ENCODE measurements around the gene KRTAP21-1.
"Not testable (repeated sequence)": the region's sequence is repeated elsewhere in the genome, so short reads cannot be mapped to it uniquely, and the experiment has no call there.

The KRTAP21-1 gene

DNA sequence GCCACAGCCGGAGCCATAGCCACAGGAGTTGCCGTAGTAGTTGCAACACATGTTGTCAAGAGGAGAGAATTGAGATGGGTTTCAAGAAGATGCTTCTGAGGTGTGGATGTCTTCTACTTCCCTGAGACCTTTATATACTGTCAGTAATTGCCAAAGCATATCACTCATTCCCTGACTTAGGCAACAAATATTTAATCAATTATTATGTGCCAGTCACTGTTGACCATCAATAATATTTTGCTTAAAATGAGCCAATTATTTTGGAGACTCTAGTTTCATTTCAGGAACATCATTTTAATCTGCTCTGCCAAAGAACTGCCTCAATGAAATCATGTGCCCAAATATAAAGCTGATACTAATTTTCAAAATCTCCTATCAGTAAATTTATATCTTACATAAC lies at the start of gene KRTAP21-1:
Gene KRTAP21-1 (minus strand): TSS at position 101 of the 400 bp plus-strand sequence. CDS start 50 bp downstream, at position 51.
- not testable (repeated sequence) for DNase-seq

DNA sequence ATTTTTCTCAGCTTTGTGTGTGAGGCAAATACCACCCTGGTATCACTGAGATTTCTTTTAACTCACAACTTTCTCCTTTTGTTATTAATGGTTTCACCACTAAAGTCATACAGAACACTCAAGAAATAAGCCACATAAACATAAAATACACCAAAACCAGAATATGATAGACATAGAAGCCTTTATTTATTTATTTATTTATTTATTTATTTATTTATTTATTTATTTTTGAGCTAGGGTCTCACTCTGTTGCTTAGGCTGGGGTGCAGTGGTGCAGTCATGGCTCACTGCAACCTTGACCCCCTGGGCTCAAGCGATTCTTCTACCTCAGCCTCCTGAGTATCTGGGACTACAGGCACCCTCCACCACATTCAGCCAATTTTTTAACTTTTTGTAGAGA lies 45.4 kb upstream of the KRTAP21-1 start:
- DNase-seq, result no peak

DNA sequence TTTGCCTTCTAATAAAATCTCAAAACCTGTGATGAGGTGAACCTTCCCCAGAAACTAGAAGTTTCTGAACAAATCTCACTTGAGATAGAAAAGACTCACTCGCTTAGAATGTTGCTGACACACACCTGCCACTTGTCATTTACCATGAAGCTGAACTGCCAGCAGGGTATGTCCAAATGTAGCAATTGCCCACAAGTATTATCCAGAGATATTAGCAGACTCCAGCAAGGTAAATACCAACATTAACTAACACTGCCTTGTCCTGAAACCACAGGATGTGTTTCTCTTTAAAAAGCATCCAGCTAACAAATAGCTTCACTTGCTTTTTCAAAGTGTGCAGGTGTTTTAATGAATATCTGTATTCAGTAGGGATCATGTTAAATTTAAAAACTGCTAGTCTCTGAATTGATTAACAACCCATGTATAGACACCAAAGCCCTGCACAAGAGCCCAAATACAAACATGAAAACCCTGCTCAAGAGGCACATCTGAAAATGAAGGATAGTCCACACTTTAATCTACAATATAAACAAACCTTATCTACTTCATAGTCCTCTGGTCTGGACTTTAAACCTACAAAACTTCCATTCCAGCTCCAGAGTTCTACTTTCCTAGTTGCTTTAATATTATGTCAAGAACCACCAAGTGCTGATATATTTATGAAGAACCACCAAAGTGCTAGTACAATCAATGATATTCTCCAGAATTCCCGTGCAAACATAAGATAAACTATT lies 38.5 kb upstream of the KRTAP21-1 start:
- no peak for DNase-seq

DNA sequence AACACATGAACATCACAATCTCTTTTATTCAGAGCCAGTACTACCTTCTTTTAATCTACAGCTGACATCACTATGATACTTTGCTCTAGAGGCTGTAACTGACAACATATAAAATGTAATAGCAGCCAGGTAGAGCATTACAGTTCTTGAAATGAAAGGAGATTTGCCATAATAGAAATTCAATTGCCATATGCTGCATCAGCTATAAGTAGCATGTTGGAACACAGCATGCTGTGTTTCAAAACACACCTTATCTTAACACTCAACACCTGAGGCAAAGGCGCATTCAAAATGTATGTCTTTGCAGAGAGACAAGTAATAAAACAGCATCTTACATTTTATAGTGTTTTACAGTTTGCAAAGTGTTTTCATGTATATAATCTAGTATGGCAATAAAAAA lies 24.0 kb upstream of the KRTAP21-1 start:
- no peak for DNase-seq

DNA sequence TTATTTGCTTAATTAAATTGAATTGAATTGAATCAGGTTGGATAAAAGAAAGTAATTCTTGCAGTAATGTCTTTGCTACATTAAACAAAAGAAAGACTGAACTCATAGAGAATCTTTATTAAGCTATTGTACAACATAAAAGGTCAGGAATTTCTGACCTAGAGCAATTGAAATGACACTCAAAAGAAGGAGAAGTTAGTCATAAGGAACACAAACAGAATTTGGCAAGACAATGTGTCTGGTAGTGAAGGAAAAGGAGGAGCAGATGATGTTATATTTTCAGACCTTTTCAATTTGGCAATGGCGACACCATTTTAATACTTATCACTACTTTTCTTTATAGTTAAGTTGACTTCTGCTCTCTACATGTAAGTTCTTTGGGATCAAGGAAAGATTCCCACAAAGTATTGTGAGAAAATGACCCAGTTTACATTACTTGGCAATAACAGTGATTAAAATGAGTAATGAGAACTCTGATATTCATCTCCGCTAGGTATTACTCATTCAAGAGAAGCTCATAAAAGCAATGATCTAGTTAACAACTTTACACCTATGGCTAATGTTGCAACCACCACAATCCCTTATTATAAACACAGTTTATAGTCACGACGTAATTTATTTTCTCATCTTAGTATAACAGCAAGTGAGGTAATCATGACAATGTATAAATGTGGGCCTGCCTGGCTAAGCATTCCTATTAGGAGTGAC lies 14.7 kb upstream of the KRTAP21-1 start:
- no peak for DNase-seq

DNA sequence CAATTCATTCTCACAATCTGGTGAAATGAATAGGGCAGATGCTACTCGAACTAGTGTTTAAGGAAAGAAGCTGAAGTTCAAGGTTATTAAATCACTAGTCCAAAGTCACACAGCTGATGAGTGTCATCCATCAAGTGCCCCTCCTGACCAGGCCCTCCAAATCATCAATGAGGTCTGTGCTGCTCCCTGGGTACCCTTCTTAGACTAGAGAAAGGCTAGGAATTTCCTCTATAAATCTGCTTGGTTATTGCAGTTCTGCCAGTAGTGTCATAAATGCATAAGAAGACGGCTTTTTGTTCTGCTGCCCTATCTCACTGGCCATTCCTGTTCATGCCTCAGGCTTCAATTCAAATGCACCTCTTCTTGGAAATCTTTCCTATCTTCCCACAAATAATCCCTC lies 5.5 kb upstream of the KRTAP21-1 start:
- no peak for DNase-seq

DNA sequence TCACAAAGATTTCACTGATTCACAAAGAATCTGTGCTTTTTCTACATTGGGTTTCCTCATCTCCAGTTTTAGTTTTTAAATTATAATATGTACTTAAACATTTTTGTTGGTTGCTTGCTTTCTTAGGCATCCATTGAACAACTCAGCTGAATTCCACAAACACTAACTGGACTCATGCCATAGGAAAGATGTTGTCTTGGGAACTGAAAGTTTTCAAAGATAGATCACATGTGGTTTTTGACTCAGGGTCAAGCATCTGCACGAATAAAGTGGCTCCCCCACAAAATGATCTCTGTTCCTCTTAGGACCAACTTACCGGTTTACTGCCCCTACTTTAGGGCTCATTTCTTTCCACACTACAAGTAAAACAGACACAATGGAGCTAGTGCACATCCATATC lies 3.1 kb upstream of the KRTAP21-1 start:
- DNase-seq, result no peak

DNA sequence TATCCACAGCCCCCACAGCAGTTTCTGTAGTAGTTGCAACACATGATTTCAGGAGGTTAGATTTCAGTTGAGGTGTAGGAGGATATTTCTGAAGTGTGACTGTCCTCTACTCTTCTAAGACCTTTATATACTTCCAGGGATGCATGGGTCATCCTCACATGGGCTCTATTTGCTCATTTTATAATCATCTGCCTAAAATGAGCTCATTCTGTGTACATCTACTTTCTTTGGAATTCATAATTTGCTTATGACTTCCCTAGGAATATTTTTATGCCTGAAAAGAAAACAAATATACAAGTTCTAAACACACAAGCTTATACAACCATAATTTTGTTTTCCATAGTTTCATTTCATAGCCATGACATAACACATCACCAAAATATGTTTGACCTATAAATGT lies 8.1 kb downstream of the KRTAP21-1 start, which contains the start of gene KRTAP21-2:
Gene KRTAP21-2 (minus strand): TSS at position 101 of the 400 bp plus-strand sequence. CDS start 57 bp downstream, at position 44.
- DNase-seq, result no peak

DNA sequence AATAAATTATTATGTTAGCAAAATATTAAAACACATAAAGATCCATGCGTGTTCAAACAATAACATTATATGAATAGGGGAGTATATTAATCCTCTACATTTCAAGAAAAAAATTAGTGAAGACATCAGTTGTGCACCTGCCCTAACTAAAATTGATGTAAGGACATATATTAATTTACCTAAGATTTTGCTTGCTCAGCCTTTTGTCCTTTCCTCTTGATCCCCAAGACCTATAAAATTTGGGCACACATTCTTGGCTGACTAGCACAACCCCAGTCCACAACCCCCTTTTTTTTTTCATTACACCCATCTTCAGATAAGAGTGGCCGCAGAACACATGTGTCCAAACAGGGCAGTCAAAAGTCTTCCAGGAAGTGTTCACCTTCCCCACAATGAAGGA lies 14.8 kb downstream of the KRTAP21-1 start:
- no peak for DNase-seq

DNA sequence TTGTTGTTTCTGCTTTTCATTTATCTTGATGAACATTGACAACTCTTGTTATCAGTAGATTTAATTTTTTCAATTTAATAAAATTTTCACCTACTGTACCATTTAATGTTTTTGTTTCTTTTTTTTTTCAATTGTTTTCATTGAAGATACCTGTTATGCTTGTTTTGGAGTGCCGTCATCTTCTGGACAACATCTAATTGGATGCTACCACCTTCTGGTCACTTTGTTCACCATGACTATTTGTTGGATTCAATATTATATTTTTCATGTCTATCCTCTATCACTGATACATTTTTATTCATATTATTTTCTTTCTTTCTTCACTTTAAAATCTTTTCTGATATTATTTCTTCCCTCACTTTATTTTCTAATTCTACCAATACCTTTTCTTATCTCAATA lies 22.2 kb downstream of the KRTAP21-1 start:
- no peak for DNase-seq

DNA sequence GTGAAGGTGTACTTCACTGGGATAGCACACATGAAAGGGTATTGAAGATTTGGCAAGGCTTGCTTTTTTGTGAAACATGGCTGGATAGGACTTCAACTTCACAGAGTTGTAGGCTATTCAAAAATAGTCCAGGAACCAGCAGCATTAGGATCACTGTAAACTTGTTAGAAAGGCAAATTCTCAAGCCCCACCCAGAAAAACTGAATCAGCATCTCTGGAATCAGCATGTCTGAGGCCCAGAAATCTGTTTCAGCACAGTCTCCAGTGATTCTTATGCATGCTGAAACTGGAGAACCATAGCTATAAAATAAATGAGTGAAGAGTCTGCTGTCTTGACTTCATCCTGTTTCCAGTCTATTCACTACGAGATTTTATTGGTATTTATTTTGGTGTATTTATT lies 28.5 kb downstream of the KRTAP21-1 start:
- DNase-seq, result no peak

DNA sequence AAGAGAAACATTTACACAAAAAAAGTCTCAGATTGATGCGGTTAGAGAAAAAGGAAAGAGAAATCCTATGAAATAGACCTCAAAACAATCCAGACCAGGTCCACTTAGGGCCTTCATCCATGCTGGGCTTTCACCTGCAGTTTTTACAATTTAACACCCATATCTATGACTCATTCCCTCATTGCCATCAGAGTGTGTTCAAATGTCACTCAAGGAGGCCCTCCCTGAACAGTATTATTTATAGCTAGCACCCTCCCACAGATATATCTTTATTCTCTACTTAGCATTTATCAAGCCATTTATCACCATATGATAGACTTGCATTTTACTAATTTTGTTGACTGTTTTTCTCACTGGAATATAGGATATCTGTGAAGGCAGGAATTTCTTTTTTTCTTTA lies 35.8 kb downstream of the KRTAP21-1 start:
- no peak for DNase-seq

DNA sequence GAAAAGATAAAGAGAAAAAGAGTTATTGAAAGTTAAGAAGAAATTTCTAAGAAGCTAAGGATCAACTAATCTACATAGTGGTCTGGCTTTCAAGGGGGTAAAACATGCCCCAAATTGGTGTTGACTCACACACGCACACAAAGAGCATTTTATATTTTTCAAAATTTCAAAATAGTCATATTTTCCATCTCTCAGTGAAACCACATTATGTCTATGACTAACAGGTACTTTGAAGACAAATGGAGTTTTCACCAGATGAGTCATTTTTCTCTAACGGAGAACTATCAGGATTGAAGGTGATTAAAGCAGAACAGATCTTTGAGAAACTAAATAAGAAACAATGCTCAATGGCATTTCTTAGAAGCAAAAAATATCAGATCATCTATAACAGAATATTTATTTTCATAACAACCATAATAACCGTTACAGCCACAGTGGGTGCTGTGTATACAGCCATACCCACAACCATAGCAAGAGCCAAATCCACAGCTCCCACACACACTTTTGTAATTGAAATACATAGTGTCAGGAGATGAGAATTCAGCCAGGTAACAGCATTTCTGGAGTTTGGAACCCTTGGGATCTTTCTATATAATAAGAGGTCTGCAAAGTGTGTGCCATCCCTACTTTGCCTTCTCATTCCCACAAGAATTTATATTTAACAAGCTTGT lies 36.9 kb downstream of the KRTAP21-1 start, which contains the start of gene KRTAP21-3:
Gene KRTAP21-3 (minus strand): TSS at position 539 of the 671 bp plus-strand sequence. CDS start 18 bp downstream, at position 521.
- DNase-seq, result no peak

DNA sequence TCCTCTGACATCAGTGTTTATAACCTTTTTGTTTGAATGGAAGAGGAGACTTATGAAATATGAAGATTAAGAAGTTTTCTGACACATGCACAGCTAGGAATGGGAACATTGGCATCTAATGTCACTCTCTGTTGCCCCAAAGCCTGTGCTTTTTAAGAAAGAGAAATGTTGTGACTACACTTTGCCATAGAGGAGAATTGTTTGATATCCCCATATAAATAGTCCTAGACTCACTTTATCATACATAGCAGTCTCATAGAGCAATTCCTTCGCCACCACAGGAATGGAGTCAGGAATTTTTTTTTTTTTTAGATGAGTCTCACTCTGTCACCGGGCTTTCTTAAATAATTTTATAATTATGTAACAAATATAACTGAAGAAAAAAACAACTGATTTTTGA lies 38.1 kb downstream of the KRTAP21-1 start:
- DNase-seq, result no peak

DNA sequence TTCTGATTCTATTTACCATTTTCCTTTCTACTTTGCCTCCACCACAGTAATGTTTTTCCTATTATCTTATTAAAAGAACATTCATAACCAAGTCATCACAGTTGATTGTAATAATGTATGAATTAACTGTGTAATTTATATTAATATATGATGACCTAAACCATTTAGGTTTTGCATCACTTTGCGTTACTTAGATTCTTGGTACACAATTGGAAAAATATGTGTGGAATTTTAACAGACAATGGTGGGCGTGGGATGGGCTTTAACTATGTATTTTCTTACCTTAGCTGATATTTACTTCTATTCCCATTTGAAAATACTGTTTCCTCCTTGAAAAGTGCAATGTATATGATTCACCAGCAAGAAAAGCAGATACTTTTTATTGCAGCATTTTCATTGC lies 40.3 kb downstream of the KRTAP21-1 start:
- DNase-seq, result no peak

DNA sequence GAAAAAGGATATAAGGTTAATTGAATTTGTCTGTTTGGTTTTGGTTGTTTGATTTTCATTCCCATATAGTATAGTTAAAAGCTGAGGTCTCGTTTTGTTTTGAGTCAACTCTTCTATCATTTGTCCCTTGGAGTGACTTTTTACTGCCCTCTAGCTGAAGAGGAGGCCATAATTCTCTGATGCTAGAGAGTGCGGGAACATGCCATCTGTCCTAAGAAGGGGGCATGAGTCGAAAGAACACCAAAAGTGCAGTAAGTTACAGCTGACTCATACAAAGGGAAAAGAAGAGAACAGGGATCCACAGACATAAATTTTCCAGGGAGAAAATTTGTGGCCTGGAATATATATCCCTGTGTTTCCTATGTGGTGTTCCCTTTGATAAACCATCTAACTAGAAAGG lies 40.8 kb downstream of the KRTAP21-1 start:
- no peak for DNase-seq

DNA sequence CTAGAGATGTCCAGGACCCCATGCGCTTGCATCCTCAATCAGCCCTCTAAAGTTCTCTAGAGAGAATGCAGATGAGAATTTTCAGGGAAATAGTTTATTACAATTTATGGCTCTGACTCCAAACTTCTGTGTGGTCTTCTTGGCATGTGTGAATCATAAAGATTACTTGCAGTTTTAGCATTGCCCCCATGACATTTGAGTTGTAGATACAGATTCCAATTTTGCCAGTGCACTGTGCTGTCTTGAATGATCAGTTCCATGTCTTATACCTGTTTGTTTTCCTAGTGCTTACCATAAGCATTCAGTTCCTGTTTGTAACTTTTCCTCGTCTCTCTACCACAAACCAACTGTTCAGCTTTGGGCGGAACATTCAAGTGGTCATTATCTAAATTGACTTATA lies 41.5 kb downstream of the KRTAP21-1 start:
- no peak for DNase-seq

DNA sequence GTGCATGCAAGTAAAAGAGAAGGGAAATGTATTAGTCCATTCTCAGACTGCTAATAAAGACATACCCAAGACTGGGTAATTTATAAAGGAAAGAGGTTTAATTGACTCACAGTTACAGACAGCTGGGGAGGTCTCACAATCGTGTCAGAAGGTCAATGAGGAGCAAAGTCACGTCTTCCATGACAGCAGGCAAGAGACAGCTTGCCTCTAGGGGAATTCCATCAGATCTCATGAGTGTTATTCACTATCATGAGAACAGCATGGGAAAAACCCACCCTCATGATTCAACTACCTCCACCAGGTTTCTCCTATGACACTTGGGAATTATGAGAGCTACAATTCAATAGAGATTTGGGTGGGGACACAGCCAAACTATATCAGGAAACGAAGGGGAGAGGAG lies 44.7 kb downstream of the KRTAP21-1 start:
- no peak for DNase-seq

DNA sequence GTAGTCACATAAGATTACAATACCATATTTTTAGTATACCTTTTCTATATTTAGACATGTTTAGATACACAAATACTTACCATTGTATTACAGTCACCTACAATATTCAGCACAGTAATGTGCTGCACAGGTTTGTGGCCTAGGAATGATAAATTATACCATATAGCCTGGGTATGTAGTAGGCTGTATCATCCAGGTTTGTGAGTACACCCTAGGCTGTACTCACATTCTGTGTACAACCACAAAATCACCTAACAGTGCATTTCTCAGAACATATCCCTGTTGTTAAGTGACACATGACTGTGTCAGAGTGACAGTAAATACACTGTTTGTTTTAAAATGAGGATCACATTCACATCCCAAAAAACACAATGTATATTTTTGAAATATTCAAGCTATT lies 47.8 kb downstream of the KRTAP21-1 start:
- no peak for DNase-seq

Measured in CD4-positive, alpha-beta T cell treated with Interleukin-10 for 1 hour (primary cell).